Measurements from ENCODE around the gene CHD1.

Gene CHD1

DNA sequence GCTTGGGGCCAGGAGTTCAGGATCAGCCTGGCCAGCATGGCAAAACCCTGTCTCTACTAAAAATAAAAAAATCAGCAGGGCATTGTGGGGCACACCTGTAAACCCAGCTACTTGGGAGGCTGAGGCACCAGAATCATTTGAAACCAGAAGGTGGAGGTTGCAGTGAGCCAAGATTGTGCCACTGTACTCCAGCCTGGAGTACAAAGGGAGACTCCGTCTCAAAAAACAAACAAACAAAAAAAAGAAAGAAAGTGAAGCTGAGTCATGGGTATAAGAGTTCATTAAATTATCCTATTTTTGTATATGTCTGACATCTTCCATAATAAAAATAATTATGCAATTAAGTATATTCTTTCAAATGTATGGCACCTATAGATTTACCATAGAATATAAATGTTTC is 37.2 kb downstream of the CHD1 start:
- DNase-seq = no peak

- no peak for DNase-seq
Measured at GRCh38 chr5:98880598-98880997, 48.2 kb downstream of the CHD1 start.

- no peak for DNase-seq
Measured at GRCh38 chr5:98880151-98880550, 48.7 kb downstream of the CHD1 start.

- no peak for DNase-seq
Measured at GRCh38 chr5:98877600-98877999, 51.2 kb downstream of the CHD1 start.

GRCh38 chr5:98872674-98873073 is 56.1 kb downstream of the CHD1 start:
- DNase-seq = no peak

DNA sequence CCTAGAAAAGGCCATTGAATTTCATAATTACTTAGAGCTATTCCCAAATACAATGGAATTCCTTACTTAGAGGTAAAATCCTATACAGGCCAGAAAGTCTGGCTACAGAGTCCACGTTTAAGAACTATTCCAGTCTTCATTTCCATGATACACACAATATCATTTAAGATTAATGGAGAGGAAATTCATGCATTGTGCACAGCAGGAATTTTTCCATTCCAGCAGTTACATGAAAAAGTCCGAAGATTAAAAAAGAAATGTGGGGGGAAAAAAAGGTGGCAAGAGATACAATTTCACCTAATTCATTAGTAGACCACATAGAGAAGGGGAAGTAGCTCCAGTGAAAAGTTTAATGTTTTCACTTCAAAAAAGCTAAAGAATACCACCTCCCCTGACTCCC is 63.1 kb downstream of the CHD1 start:
- no peak for DNase-seq

- DNase-seq = no peak
Measured at GRCh38 chr5:98847054-98847453, 81.8 kb downstream of the CHD1 start.

DNA sequence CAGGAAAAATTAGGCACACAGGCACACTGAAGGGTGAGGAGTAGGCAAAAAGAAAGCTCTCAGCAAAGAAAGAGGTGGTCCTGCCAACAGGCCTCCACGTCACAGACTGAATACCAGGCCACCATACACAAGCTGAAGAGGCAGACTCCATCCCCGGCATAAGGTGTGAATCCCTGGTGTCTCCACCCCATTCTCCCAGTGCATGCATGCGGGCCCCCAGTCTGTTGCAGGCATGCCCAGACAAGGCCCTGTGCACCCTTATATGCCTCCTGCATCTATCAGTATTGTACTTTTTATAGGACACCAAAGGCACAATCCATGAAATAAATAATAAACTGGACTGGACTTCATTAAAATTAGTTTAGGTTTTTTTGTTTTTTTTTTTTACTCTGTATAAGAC is 82.3 kb downstream of the CHD1 start:
- DNase-seq = no peak

- no peak for DNase-seq
Measured at GRCh38 chr5:98845878-98846277, 82.9 kb downstream of the CHD1 start.

DNA sequence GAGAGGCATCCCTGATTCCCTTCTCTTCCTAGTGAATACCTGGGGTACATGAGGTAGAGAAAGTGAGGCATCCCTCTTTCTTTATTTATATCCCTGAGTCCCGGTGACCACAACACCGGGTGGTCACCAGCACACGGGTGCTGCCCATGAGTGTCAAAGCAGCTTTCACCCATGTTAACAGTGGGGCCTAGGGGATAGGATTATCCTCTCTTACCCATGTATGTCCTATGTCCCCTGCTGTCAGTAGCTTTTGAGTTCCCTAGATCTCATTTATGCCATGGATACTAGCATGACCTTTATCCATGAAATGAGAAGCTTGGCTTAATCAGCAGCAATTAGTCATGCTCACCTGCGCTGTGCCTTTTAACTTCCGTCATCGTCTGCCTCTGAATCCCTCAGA is 83.9 kb downstream of the CHD1 start:
- no peak for DNase-seq

- no peak for DNase-seq
Measured at GRCh38 chr5:98843481-98843880, 85.3 kb downstream of the CHD1 start.

DNA sequence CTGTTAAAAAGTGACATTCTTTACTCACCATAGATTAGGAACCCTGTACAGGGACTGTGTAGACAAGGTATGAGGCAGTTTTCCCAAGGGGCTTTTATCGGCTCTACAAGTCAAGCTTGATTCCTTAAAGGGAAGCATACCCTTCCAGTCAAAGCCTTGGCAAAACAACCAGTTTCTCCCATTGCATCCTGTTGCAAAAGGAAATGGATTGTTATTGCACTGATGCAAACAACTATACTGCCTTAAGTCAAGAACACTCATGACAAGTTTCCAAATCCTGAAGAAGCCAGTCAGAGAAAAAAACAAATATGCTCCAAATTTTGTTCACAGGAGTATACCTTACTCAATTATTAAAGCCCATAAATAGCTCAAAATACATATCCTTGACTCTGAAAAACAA is 87.9 kb downstream of the CHD1 start:
- DNase-seq = no peak

- no peak for DNase-seq
Measured at GRCh38 chr5:98839469-98840383, 89.1 kb downstream of the CHD1 start.

GRCh38 chr5:98836175-98836574 is 92.6 kb downstream of the CHD1 start:
- DNase-seq = no peak

- DNase-seq = no peak
Measured at GRCh38 chr5:98827588-98828284, 101.1 kb downstream of the CHD1 start.

DNA sequence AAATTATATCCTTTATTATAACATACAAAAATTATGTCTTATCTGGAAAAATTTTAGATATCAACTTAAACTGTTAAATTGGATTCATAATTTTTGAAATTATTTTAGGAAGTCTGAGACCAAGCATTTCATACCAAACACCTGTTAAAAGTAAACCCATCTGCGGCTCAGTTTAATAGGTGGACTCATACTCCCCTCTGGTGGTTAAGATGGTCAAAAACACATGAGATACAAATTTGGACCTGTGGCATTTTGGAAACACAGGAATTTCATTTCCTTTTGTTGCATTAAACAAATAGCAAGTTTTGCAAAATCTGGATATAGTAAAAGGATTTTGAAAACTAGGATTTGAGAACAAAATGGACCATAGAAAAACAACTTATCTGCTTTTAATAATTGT is 101.6 kb downstream of the CHD1 start:
- DNase-seq = no peak

DNA sequence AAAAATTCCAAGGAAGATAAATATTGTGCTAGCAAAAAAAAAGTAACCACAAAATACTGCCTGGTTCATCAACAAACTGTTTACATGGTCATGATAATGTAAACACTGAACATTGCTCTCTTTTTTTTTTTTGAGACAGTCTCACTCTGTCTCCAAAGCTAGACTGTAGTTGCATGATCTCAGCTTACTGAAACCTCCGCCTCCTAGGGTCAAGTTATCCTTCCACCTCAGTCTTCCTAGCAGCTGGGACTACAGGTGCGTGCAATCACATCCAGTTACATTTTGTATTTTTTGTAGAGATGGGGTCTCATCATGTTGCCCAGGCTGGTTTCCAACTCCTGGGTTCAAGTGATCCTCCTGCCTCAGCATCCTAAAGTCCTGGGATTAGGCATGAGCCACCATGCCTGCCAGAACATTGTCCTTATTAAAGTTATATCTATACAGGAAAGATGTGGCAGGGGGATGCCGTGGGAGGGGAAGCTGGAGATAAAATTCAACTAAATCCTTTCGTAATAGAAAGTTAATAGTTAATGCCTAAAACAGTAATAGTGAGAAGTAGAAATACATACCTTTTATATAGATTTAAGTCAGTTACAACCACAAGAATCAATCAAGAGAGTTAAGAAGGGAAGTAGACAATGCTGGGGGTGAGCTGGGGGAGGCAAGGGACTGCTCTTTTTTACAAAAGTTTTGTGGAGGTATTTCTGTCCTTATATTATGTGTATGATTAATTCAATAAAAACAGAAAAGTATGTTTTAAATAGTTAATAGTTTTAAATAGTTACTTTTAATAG is 103.0 kb downstream of the CHD1 start:
- no peak for DNase-seq

DNA sequence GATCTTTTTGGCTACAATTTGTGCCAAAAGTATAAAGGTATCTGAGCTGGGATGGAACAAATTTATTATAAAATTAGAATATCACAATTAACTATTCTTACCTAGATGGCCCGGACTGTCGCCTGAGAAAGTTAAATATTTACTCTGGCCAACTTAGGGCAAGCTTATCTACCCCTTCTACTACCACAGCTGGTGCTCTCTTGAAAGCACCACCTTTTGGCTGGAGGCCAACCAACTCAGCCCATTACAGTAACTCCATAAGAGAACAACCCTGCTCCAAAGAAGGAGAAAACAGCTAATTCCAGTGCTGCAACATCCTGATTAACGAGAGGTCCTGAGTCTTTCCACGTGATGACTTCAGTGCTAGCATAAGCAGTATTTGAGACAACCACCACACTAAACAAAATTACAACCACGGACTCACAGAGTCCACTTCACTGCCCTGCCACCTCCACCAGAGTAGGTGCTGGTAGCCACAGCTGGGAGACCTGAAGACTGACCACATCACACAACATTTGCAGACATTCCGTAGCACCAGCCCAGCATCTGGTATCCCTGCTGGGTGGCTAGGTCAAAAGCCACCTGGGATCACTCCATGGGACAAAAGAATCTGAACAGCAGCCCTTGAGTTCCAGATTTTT is 112.1 kb downstream of the CHD1 start:
- peak; percentile 36 for DNase-seq

GRCh38 chr5:98813755-98814154 is 115.1 kb downstream of the CHD1 start:
- no peak for DNase-seq

- DNase-seq = no peak
Measured at GRCh38 chr5:98810206-98810605, 118.6 kb downstream of the CHD1 start.

GRCh38 chr5:98807806-98808205 is 121.0 kb downstream of the CHD1 start:
- DNase-seq = no peak

DNA sequence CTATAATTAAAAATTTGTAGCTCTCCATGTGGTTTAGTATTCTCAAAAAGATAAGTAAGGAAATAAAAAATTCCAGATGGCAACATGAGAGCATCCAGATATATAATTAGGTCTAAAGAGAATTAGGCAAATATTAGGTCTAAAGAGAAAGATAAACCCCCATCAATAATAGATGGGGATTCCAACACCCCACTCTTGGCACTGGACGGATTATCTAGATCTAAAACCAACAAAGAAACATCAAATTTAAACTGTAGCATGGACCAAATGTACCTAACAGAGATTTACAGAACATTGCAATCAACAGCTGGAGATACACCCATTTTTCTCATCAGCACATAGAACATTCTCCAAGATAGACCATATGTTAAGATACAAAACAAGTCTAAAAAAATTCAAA is 123.7 kb downstream of the CHD1 start:
- no peak for DNase-seq

- no peak for DNase-seq
Measured at GRCh38 chr5:98804066-98804465, 124.7 kb downstream of the CHD1 start.

Measured in NCI-H524 treated with DMSO at 0.1 percent for 48 hours (cell line).